ENCODE data around the gene FBXO34. TPM values are rescaled to one million over a fixed set of nuclear protein-coding genes. Genes with fewer than 3 reads are reported as not detected.

FBXO34 gene
- total RNA-seq, 4 donors from 2014 or later = 33.3 to 43.1 (median 34.5) TPM

GRCh38 chr14:55243813-55244212, 27.4 kb upstream of the FBXO34 start:
- Histone ChIP-seq H3K9me3 (no peaks in the 10 kb centered on the region), H3K27me3 (peaks cover 0 to 11% (median 0%) of the 10 kb centered on the region in 4 donors), H3K4me1 (no peaks in the 10 kb centered on the region), H3K4me3 (no peak overlapping the region), H3K36me3 (no peaks in the 10 kb centered on the region), H3K27ac (peak overlapping the region in 3 of 4 donors; percentile 12 to 58 (median 38))
- TF ChIP-seq POLR2A (IDR thresholded peaks at IDR 0.05) (no peak), CTCF (IDR thresholded peaks at IDR 0.05) (no peak)
- intact Hi-C loops (cut with DNase I) = no loop called here
- WGBS, 2 donors = 94 to 100% methylated on average over 2 to 4 of the region's 5 CpGs
- DNase-seq = no peak

- H3K4me3 ChIP-seq = no peak overlapping the region
- intact Hi-C loops (cut with DNase I) = loop anchor here (5.0 kb wide), 1 partner anchor 187 kb away; no protein-coding TSS in a partner anchor
- no peaks in the 10 kb centered on the region for H3K36me3 ChIP-seq
- TF ChIP-seq POLR2A (IDR thresholded peaks at IDR 0.05) (no peak), CTCF (IDR thresholded peaks at IDR 0.05) (peak in 5 of 6 experiments; percentile 41 to 68 (median 52))
- no peaks in the 10 kb centered on the region for H3K4me1 ChIP-seq
- peaks cover 0 to 11% (median 0%) of the 10 kb centered on the region in 4 donors for H3K27me3 ChIP-seq
- H3K9me3 ChIP-seq = no peaks in the 10 kb centered on the region
- 45 to 55% methylated on average over 4 of the region's 4 CpGs for WGBS, 2 donors
- H3K27ac ChIP-seq = no peak overlapping the region
- DNase-seq = no peak
These were observed 25.5 kb upstream of the FBXO34 start for GRCh38 chr14:55245657-55246268.

DNA sequence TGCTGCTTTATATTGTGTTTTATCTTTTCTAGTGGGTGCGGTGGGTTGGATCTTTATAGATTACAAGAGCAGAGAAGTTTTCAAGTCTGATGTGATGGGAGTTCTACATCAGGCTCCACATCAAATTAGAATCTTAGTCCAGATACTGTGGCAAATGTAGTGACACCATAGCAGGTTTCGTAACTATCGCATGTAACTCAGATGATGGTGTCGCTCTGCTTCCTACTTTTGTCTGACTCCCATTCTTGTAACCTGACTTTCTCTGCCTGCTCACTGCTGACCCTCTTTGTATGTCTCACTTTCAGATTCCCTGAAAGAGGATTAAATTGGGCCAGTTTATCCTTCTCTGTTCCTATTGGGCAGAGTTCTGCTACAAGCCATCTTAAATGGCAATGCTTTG, 22.8 kb upstream of the FBXO34 start:
- Histone ChIP-seq H3K27me3 (peaks cover 0 to 6% (median 0%) of the 10 kb centered on the region in 4 donors), H3K36me3 (no peaks in the 10 kb centered on the region), H3K9me3 (no peaks in the 10 kb centered on the region), H3K27ac (no peak overlapping the region), H3K4me3 (no peak overlapping the region), H3K4me1 (no peaks in the 10 kb centered on the region)
- intact Hi-C loops (cut with DNase I) = loop anchor here (5.0 kb wide), 1 partner anchor 184 kb away; no protein-coding TSS in a partner anchor
- TF ChIP-seq POLR2A (IDR thresholded peaks at IDR 0.05) (no peak), CTCF (IDR thresholded peaks at IDR 0.05) (no peak)
- 97 to 99% methylated on average over 4 of the region's 4 CpGs for WGBS, 2 donors
- DNase-seq = no peak

DNA sequence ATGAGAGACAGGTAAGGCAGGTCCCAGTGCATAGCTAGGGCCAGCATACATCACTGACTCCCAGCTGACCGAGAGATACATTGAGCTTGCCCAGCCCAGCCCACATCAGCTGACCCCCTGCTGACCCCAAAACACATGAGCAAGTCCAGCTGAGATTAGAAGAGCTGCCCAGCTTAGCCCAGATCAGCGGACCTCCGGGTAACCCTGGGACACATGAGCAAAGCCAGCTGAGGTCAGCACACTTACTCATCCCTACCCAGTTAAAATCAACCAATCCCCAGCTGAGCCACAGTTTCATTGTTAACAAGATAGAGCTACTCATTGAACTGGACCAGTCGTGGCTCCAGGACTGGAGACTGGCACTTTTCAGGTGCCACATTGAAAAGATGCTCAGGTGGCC, 21.8 kb upstream of the FBXO34 start:
- DNase-seq = no peak
- intact Hi-C loops (cut with DNase I) = loop anchor here (5.0 kb wide), 1 partner anchor 183 kb away; no protein-coding TSS in a partner anchor
- WGBS, 2 donors = 57% methylated on average over 3 of the region's 4 CpGs; no CpG with 5 or more reads in 1 of the 2 donors

More for the DNA sequence above, 21.8 kb upstream of the FBXO34 start:
- no peak overlapping the region for H3K27ac ChIP-seq
- H3K9me3 ChIP-seq = no peaks in the 10 kb centered on the region
- no peaks in the 10 kb centered on the region for H3K4me1 ChIP-seq
- H3K27me3 ChIP-seq = peaks cover 0 to 6% (median 0%) of the 10 kb centered on the region in 4 donors
- no peaks in the 10 kb centered on the region for H3K36me3 ChIP-seq
- TF ChIP-seq POLR2A (IDR thresholded peaks at IDR 0.05) = no peak
- no peak for TF ChIP-seq CTCF (IDR thresholded peaks at IDR 0.05)
- H3K4me3 ChIP-seq = no peak overlapping the region

All from esophagus squamous epithelium (tissue), 5 donors.